GM23338 (cell line): ENCODE measurements around the gene GMPPA. TPM values are rescaled to one million over a fixed set of nuclear protein-coding genes. Genes with fewer than 3 reads are reported as not detected.

ENCODE experiments used
- ATAC-seq: fragments of 200-7000 bp; cut with Tn5 transposase; 3 replicates; pipeline ENCODE4 v1.9.1; 2020
- DNase-seq: peaks from one replicate; pipeline ENCODE4 v3.0.0-alpha.2; 2015; ENCODE audit warnings: low spot score
- H2AFZ ChIP-seq: fragments of 200-600 bp; sonication (generic); 2 replicates; pipeline ENCODE4 v1.8.0; 2016; ENCODE audit warnings: antibody characterized with exemption, mild to moderate bottlenecking, moderate library complexity
- H3F3A ChIP-seq: fragments of 200-600 bp; sonication (generic); replicated peaks from 2 replicates; pipeline ENCODE4 v1.8.0; 2017; ENCODE audit warnings: antibody characterized with exemption, mixed run types, low read depth
- H3K27ac ChIP-seq: fragments of 200-600 bp; sonication (generic); 2 replicates; pipeline ENCODE4 v1.6.1; 2016; ENCODE audit warnings: low read depth
- H3K27me3 ChIP-seq: fragments of 200-600 bp; sonication (generic); 2 replicates; pipeline ENCODE4 v1.8.0; 2016; ENCODE audit warnings: mild to moderate bottlenecking, mixed run types, moderate library complexity; ENCODE audit not compliant: insufficient read depth
- H3K36me3 ChIP-seq: fragments of 200-600 bp; sonication (generic); 2 replicates; pipeline ENCODE4 v1.8.0; 2016; ENCODE audit warnings: mild to moderate bottlenecking; ENCODE audit not compliant: insufficient read depth
- H3K4me1 ChIP-seq: fragments of 200-600 bp; sonication (generic); 2 replicates; pipeline ENCODE4 v1.8.0; 2016; ENCODE audit warnings: mild to moderate bottlenecking, moderate library complexity; ENCODE audit not compliant: insufficient read depth
- H3K4me2 ChIP-seq: fragments of 200-600 bp; sonication (generic); 2 replicates; pipeline ENCODE4 v1.7.1; 2017; ENCODE audit warnings: mixed run types
- H3K4me3 ChIP-seq: fragments of 200-600 bp; sonication (generic); 2 replicates; pipeline ENCODE4 v1.6.1; 2016; ENCODE audit warnings: mixed run types
- H3K79me2 ChIP-seq: fragments of 200-600 bp; sonication (generic); replicated peaks from 2 replicates; pipeline ENCODE4 v1.8.0; 2017; ENCODE audit warnings: mild to moderate bottlenecking; ENCODE audit not compliant: insufficient read depth
- H3K9me2 ChIP-seq: fragments of 200-600 bp; sonication (generic); 2 replicates; pipeline ENCODE4 v1.8.0; 2017; ENCODE audit not compliant: insufficient read depth
- H4K20me1 ChIP-seq: fragments of 200-600 bp; sonication (generic); replicated peaks from 2 replicates; pipeline ENCODE4 v1.8.0; 2017; ENCODE audit warnings: mild to moderate bottlenecking; ENCODE audit not compliant: insufficient read depth
- H3K27ac Mint-ChIP-seq: 2 replicates; pipeline ENCODE4 v1.8.0; 2020; ENCODE audit warnings: inconsistent platforms, mild to moderate bottlenecking, moderate library complexity, mixed read lengths
- H3K27me3 Mint-ChIP-seq: 3 replicates; pipeline ENCODE4 v1.8.0; 2022; ENCODE audit warnings: low read depth, mild to moderate bottlenecking, moderate library complexity, mixed read lengths, inconsistent platforms; ENCODE audit not compliant: insufficient read depth, poor library complexity
- H3K36me3 Mint-ChIP-seq: 3 replicates; pipeline ENCODE4 v1.8.0; 2021; ENCODE audit warnings: low read depth, mild to moderate bottlenecking, inconsistent platforms, moderate library complexity, mixed read lengths
- H3K4me1 Mint-ChIP-seq: 3 replicates; pipeline ENCODE4 v1.8.0; 2020; ENCODE audit warnings: mild to moderate bottlenecking, inconsistent platforms, mixed read lengths
- H3K4me3 Mint-ChIP-seq: 3 replicates; pipeline ENCODE4 v1.8.0; 2021; ENCODE audit warnings: moderate library complexity, mild to moderate bottlenecking, inconsistent platforms, mixed read lengths
- H3K9me3 Mint-ChIP-seq: 3 replicates; pipeline ENCODE4 v1.8.0; 2020; ENCODE audit warnings: moderate library complexity, mild to moderate bottlenecking, inconsistent platforms, mixed read lengths
- CTCF ChIP-seq, 2 experiments: fragments of 200-600 bp in 1 of 2; sonication (generic) in 1 of 2; conservative IDR thresholded peaks; 2 replicates each; pipeline versions ENCODE4 v1.5.1 to v1.6.1; 2016 to 2017; ENCODE audit warnings: antibody characterized with exemption in 2 of 2, low read depth in 2 of 2, mild to moderate bottlenecking in 2 of 2, moderate library complexity in 1 of 2
- JUNB ChIP-seq: IDR thresholded peaks from one replicate; pipeline ENCODE4 v1.6.1; 2016; ENCODE audit warnings: antibody characterized with exemption; ENCODE audit not compliant: unreplicated experiment
- NANOG ChIP-seq: IDR thresholded peaks from 2 replicates; pipeline ENCODE4 v1.6.1; 2016; ENCODE audit warnings: antibody characterized with exemption, borderline replicate concordance
- POLR2AphosphoS5 ChIP-seq: IDR thresholded peaks from 2 replicates; pipeline ENCODE4 v1.6.1; 2016; ENCODE audit warnings: antibody characterized with exemption, low read depth
- REST ChIP-seq: IDR thresholded peaks from one replicate; pipeline ENCODE4 v1.6.1; 2018; ENCODE audit warnings: antibody characterized with exemption; ENCODE audit not compliant: unreplicated experiment
- polyA plus RNA-seq: library from polyadenylated mRNA; unstranded; fragments of >200 nt; fragmentation: Nextera tagmentation; extraction: Ambion mirVana; gene quantifications from 2 replicates; pipeline ENCODE4 v1.2.1, GENCODE V29; 2016
- total RNA-seq: library from RNA; depleted of rRNA; stranded (reverse); fragments of >200 nt; shearing (Covaris generic); gene quantifications from 2 replicates; pipeline ENCODE4 v1.2.3, GENCODE V29; 2014

Gene GMPPA
- total and polyA plus RNA-seq, 2 experiments from 2014 or later = 27.0 to 33.8 TPM

GRCh38 chr2:219483451-219484342 lies 15.0 kb upstream of the GMPPA start:
- H3K27me3 ChIP-seq = peaks cover 54% of the 10 kb centered on the region
- peaks cover 35% of the 10 kb centered on the region for H3K27me3 Mint-ChIP-seq
- peak overlapping the region; percentile 32; the same call in 1 of the 2 replicates for H2AFZ ChIP-seq
- H3K79me2 ChIP-seq = no peaks in the 10 kb centered on the region
- H3K9me2 ChIP-seq = no peaks in the 10 kb centered on the region
- peaks cover 8% of the 10 kb centered on the region; the same call in 1 of the 3 replicates for H3K36me3 Mint-ChIP-seq
- peak overlapping the region; percentile 60 for H3K4me3 ChIP-seq
- no peaks in the 10 kb centered on the region for H4K20me1 ChIP-seq
- peak overlapping the region; percentile 64 for H3K4me3 Mint-ChIP-seq
- no peak overlapping the region for H3K27ac ChIP-seq
- TF ChIP-seq CTCF (conservative IDR thresholded peaks at IDR 0.05; ENCODE audit: low read depth in 2 of 2) (peak in 1 of 2 experiments; percentile 45; a peak in 2 of 4 replicates), NANOG (no peak)
- no peak overlapping the region for H3K27ac Mint-ChIP-seq
- H3F3A ChIP-seq = 0 out of 2 replicates have a peak, but pooled peaks cover 9% of the 10 kb centered on the region
- peaks cover 33% of the 10 kb centered on the region for H3K4me1 ChIP-seq
- ATAC-seq (peak; percentile 44), DNase-seq (peak; percentile 56)
- no peaks in the 10 kb centered on the region for H3K9me3 Mint-ChIP-seq
- H3K4me1 Mint-ChIP-seq = peaks cover 37% of the 10 kb centered on the region
- H3K36me3 ChIP-seq = no peaks in the 10 kb centered on the region
- H3K4me2 ChIP-seq = peak overlapping the region; percentile 88

GRCh38 chr2:219484343-219485200 lies 14.1 kb upstream of the GMPPA start:
- peaks cover 33% of the 10 kb centered on the region for H3K4me1 ChIP-seq
- TF ChIP-seq REST (peak; percentile 8), POLR2AphosphoS5 (no peak; the same call in 1 of the 2 replicates), JUNB (no peak)
- H3F3A ChIP-seq = 0 out of 2 replicates have a peak, but pooled peaks cover 9% of the 10 kb centered on the region
- Mint-ChIP-seq H3K27me3 (peaks cover 35% of the 10 kb centered on the region), H3K9me3 (no peaks in the 10 kb centered on the region), H3K4me1 (peaks cover 37% of the 10 kb centered on the region), H3K36me3 (peaks cover 8% of the 10 kb centered on the region; the same call in 1 of the 3 replicates), H3K4me3 (peak overlapping the region; percentile 64), H3K27ac (no peak overlapping the region)
- H3K36me3 ChIP-seq = no peaks in the 10 kb centered on the region
- H3K4me3 ChIP-seq = peak overlapping the region; percentile 60
- no peaks in the 10 kb centered on the region for H3K9me2 ChIP-seq
- peak overlapping the region; percentile 88 for H3K4me2 ChIP-seq
- H3K79me2 ChIP-seq = no peaks in the 10 kb centered on the region
- H2AFZ ChIP-seq = peak overlapping the region; percentile 32; the same call in 1 of the 2 replicates
- H3K27ac ChIP-seq = no peak overlapping the region
- H4K20me1 ChIP-seq = no peaks in the 10 kb centered on the region
- H3K27me3 ChIP-seq = peaks cover 54% of the 10 kb centered on the region
- peak; percentile 27 for ATAC-seq
- DNase-seq = peak; percentile 75
